Calu3 (cell line): ENCODE results near the gene ZSWIM2. TPM values are rescaled to one million over a fixed set of nuclear protein-coding genes. Genes with fewer than 3 reads are reported as not detected.

Experiments
- BruUV-seq: library from RNA; stranded (reverse); fragments of 400-500 nt; replicated peaks from 2 replicates; lab custom pipeline; 2021; lab: Mats Ljungman, UMichigan
- CTCF ChIA-PET: fragments of 300-600 bp; sonication (Branson Sonifier 250); formaldehyde crosslinking; loops from one replicate; lab custom pipeline; 2022; ENCODE audit warnings: antibody characterized with exemption; lab: Charles Lee
- DNase-seq: peaks from one replicate; pipeline ENCODE4 v3.0.0; 2022
- H3K27ac Mint-ChIP-seq: one replicate; pipeline ENCODE4 v1.8.0; 2022; ENCODE audit warnings: mixed read lengths; ENCODE audit not compliant: unreplicated experiment
- H3K27me3 Mint-ChIP-seq: one replicate; pipeline ENCODE4 v1.8.0; 2022; ENCODE audit warnings: mixed read lengths; ENCODE audit not compliant: unreplicated experiment
- H3K36me3 Mint-ChIP-seq: one replicate; pipeline ENCODE4 v1.8.0; 2022; ENCODE audit warnings: mild to moderate bottlenecking, moderate library complexity, mixed read lengths; ENCODE audit not compliant: insufficient read depth, unreplicated experiment
- H3K4me1 Mint-ChIP-seq: one replicate; pipeline ENCODE4 v1.8.0; 2022; ENCODE audit warnings: mild to moderate bottlenecking, low read depth, mixed read lengths; ENCODE audit not compliant: unreplicated experiment
- H3K4me3 Mint-ChIP-seq: one replicate; pipeline ENCODE4 v1.8.0; 2022; ENCODE audit warnings: mild to moderate bottlenecking, low read depth, moderate library complexity, mixed read lengths; ENCODE audit not compliant: unreplicated experiment
- H3K9me3 Mint-ChIP-seq: one replicate; pipeline ENCODE4 v1.8.0; 2022; ENCODE audit warnings: low read depth, mixed read lengths; ENCODE audit not compliant: unreplicated experiment
- intact Hi-C: fragments of 100-400 bp; cut with micrococcal nuclease; formaldehyde crosslinking; loops from one replicate; pipeline ENCODE4 v1.10.0; 2022; ENCODE audit not compliant: unreplicated experiment
- total RNA-seq: library from RNA; stranded (reverse); gene quantifications from 2 replicates; pipeline ENCODE4 v1.2.3, GENCODE V29; 2022
- TF ChIP-seq, protein P1 (sequence below): fragments of 200-600 bp; IDR thresholded peaks from one replicate; pipeline ENCODE4 v1.8.0; 2022; ENCODE audit warnings: antibody characterized with exemption; ENCODE audit not compliant: unreplicated experiment

ZSWIM2 gene
- total RNA-seq, 1 experiment from 2014 or later, result not detected

GRCh38 chr2:186883666-186884065 is 34.7 kb upstream of the ZSWIM2 start:
- no peaks in the 10 kb centered on the region for H3K36me3 Mint-ChIP-seq
- DNase-seq, result no peak
- intact Hi-C loops, result no loop called here
- CTCF ChIA-PET, result no interaction called here
- H3K27me3 Mint-ChIP-seq, result no peaks in the 10 kb centered on the region
- TF ChIP-seq, protein P1, sequence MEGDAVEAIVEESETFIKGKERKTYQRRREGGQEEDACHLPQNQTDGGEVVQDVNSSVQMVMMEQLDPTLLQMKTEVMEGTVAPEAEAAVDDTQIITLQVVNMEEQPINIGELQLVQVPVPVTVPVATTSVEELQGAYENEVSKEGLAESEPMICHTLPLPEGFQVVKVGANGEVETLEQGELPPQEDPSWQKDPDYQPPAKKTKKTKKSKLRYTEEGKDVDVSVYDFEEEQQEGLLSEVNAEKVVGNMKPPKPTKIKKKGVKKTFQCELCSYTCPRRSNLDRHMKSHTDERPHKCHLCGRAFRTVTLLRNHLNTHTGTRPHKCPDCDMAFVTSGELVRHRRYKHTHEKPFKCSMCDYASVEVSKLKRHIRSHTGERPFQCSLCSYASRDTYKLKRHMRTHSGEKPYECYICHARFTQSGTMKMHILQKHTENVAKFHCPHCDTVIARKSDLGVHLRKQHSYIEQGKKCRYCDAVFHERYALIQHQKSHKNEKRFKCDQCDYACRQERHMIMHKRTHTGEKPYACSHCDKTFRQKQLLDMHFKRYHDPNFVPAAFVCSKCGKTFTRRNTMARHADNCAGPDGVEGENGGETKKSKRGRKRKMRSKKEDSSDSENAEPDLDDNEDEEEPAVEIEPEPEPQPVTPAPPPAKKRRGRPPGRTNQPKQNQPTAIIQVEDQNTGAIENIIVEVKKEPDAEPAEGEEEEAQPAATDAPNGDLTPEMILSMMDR, result no peak
- no TSS peak for BruUV-seq
- no peaks in the 10 kb centered on the region for H3K9me3 Mint-ChIP-seq
- H3K27ac Mint-ChIP-seq, result no peak overlapping the region
- H3K4me1 Mint-ChIP-seq, result no peaks in the 10 kb centered on the region
- H3K4me3 Mint-ChIP-seq, result no peak overlapping the region

- BruUV-seq, result no TSS peak
- no peak for DNase-seq
- Mint-ChIP-seq H3K9me3 (no peaks in the 10 kb centered on the region), H3K4me1 (no peaks in the 10 kb centered on the region), H3K27ac (no peak overlapping the region), H3K27me3 (no peaks in the 10 kb centered on the region), H3K4me3 (no peak overlapping the region), H3K36me3 (no peaks in the 10 kb centered on the region)
- CTCF ChIA-PET, result interaction anchor here (0.6 kb wide), 1 partner anchor 664 kb away, joined by 5 read pairs; no protein-coding TSS in a partner anchor
- TF ChIP-seq, protein P1, result no peak
- intact Hi-C loops, result no loop called here
These were observed 33.6 kb upstream of the ZSWIM2 start for GRCh38 chr2:186882511-186883071.

GRCh38 chr2:186881660-186882059 is 32.7 kb upstream of the ZSWIM2 start:
- CTCF ChIA-PET, result interaction anchor here (0.6 kb wide), 1 partner anchor 663 kb away, joined by 5 read pairs; no protein-coding TSS in a partner anchor
- Mint-ChIP-seq H3K36me3 (no peaks in the 10 kb centered on the region), H3K27ac (no peak overlapping the region), H3K4me1 (no peaks in the 10 kb centered on the region), H3K9me3 (no peaks in the 10 kb centered on the region), H3K4me3 (no peak overlapping the region), H3K27me3 (no peaks in the 10 kb centered on the region)
- TF ChIP-seq, protein P1, result no peak
- no TSS peak for BruUV-seq
- no peak for DNase-seq
- intact Hi-C loops, result no loop called here

DNA sequence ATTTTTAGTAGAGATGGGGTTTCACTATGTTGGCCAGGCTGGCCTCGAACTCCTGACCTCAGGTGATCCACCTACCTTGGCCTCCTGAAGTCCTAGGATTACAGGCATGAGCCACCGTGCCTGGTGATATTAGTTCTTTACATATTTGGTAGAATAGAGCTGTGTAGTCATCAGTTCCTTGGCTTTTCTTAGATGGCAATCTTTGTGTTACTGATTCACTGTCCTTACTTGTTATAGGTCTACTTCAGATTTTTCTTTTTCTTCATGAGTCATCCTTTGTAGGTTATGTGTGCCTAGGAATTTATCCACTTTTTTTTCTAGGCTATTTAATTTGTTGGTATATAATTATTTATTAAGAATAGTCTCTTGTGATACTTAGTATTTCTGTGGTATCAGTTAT is 30.3 kb upstream of the ZSWIM2 start:
- BruUV-seq, result no TSS peak
- TF ChIP-seq, protein P1, result no peak
- intact Hi-C loops, result no loop called here
- Mint-ChIP-seq H3K4me3 (no peak overlapping the region), H3K4me1 (no peaks in the 10 kb centered on the region), H3K9me3 (no peaks in the 10 kb centered on the region), H3K27me3 (no peaks in the 10 kb centered on the region), H3K36me3 (no peaks in the 10 kb centered on the region), H3K27ac (no peak overlapping the region)
- DNase-seq, result no peak
- CTCF ChIA-PET, result no interaction called here
